Measurements from ENCODE around the gene SLC28A1. TPM values are rescaled to one million over a fixed set of nuclear protein-coding genes. Genes with fewer than 3 reads are reported as not detected.

The SLC28A1 gene
- total RNA-seq, 1 experiment from 2014 or later = not detected

- Histone ChIP-seq H3K9me3 (ENCODE audit: control insufficient read depth, insufficient read depth, low read depth, low read length) (no peaks in the 10 kb centered on the region), H3K4me3 (ENCODE audit: low read depth in 2 of 2, low read length in 2 of 2) (no peak overlapping the region), H3K36me3 (ENCODE audit: control insufficient read depth, insufficient read depth, low read length) (no peaks in the 10 kb centered on the region), H3K4me1 (ENCODE audit: control insufficient read depth, insufficient read depth, low read length) (no peaks in the 10 kb centered on the region), H3K27me3 (ENCODE audit: control insufficient read depth, insufficient read depth, low read length) (no peaks in the 10 kb centered on the region), H3K27ac (ENCODE audit: low read length) (no peak overlapping the region)
- intact Hi-C loops (cut with micrococcal nuclease; ENCODE audit: unreplicated experiment) (no loop called here), in situ Hi-C loops (cut with HindIII; ENCODE audit: low pct_unique_long_range_greater_than_20kb, low sequenced_read_pairs) (no loop called here)
- ChIA-PET POLR2A (no interaction called here), CTCF (no interaction called here)
- TF ChIP-seq SIN3A (IDR thresholded peaks at IDR 0.05; ENCODE audit: borderline replicate concordance, insufficient read depth, low read depth, low read length) = no peak
- no peak for TF ChIP-seq CTCF (IDR thresholded peaks at IDR 0.05)
- TF ChIP-seq TCF7L2 (IDR thresholded peaks at IDR 0.05; ENCODE audit: low read depth, low read length) = no peak
- TF ChIP-seq POLR2AphosphoS5 (IDR thresholded peaks at IDR 0.05; ENCODE audit: low read depth, low read length) = no peak
- TF ChIP-seq REST (IDR thresholded peaks at IDR 0.05; ENCODE audit: insufficient read depth in 1 of 2, low read depth in 2 of 2, low read length in 1 of 2) = no peak
- DNase-seq (ENCODE audit: low read depth, low spot score) (no peak), ATAC-seq (no peak)
- no TSS peak for BruUV-seq (replicated peaks)
These were observed 24.8 kb upstream of the SLC28A1 start for GRCh38 chr15:84859651-84860050.

- DNase-seq (ENCODE audit: low read depth, low spot score) (no peak), ATAC-seq (no peak)
- no TSS peak for BruUV-seq (replicated peaks)
- intact Hi-C loops (cut with micrococcal nuclease; ENCODE audit: unreplicated experiment) (no loop called here), in situ Hi-C loops (cut with HindIII; ENCODE audit: low pct_unique_long_range_greater_than_20kb, low sequenced_read_pairs) (no loop called here)
- Histone ChIP-seq H3K27ac (ENCODE audit: low read length) (no peak overlapping the region), H3K4me3 (ENCODE audit: low read depth in 2 of 2, low read length in 2 of 2) (no peak overlapping the region), H3K27me3 (ENCODE audit: control insufficient read depth, insufficient read depth, low read length) (no peaks in the 10 kb centered on the region), H3K4me1 (ENCODE audit: control insufficient read depth, insufficient read depth, low read length) (no peaks in the 10 kb centered on the region), H3K9me3 (ENCODE audit: control insufficient read depth, insufficient read depth, low read depth, low read length) (no peaks in the 10 kb centered on the region), H3K36me3 (ENCODE audit: control insufficient read depth, insufficient read depth, low read length) (no peaks in the 10 kb centered on the region)
- ChIA-PET POLR2A (interaction anchor here (0.7 kb wide), 1 partner anchor 82 kb away, joined by 3 read pairs; no protein-coding TSS in a partner anchor), CTCF (interaction anchor here (0.5 kb wide), 1 partner anchor 89 kb away, joined by 3 read pairs; no protein-coding TSS in a partner anchor)
- no peak for TF ChIP-seq REST (IDR thresholded peaks at IDR 0.05; ENCODE audit: insufficient read depth in 1 of 2, low read depth in 2 of 2, low read length in 1 of 2)
These were observed 22.7 kb upstream of the SLC28A1 start for GRCh38 chr15:84861781-84862180.

Measured in Panc1 (cell line).